Measurements from ENCODE around the gene OR8D1.

OR8D1 gene

DNA sequence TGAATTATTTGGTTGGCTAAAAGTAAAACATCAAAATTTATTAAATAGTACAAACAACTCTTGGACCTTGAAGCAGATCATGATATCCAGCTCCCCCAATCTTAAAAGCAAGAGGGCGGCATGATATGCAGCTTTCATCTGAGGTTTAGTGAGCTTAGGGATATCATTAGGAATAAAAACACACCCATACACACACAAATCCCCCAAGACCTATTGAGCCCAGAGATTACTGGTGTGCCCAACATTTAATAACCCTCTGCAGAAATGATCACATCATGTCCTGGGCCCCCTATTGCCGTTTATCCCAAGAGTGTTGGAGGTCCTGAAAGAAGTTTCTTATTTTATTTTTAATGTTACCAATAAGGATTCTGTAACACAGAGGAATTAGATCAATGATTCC, at the start of gene OR8D1:
Gene OR8D1, minus strand, starts transcription at position 101 of the 400 bp plus-strand sequence. CDS start 3,183 bp downstream, outside the sequence.
- DNase-seq = no peak

DNA sequence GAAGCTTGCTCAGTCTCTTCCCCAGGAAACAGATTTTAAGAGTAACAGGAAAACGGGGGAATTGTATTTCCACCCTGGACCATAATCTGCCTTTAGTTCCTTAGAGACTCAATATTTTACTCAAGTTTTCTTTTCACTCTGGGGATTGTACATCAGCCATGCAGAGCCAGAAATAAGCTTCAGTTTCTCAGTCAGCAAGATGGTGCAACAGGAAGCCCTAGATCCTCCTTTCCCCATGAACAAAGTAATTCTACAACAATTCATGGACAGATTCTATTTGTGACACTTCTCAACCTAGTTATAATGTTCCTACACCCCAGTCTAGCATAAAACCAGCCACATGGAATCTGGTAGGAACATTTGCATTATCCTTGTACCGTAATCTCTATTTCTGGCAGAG, 45.8 kb upstream of the OR8D1 start:
- no peak for DNase-seq

- DNase-seq = no peak
These were observed 32.7 kb upstream of the OR8D1 start for GRCh38 chr11:124346311-124346955.

GRCh38 chr11:124344346-124344745, 30.6 kb upstream of the OR8D1 start:
- no peak for DNase-seq

GRCh38 chr11:124340142-124340447, 26.3 kb upstream of the OR8D1 start:
- no peak for DNase-seq

GRCh38 chr11:124339396-124340141, 25.8 kb upstream of the OR8D1 start:
- no peak for DNase-seq

- DNase-seq = no peak
These were observed 18.1 kb upstream of the OR8D1 start for GRCh38 chr11:124331873-124332272.

- DNase-seq = no peak
These were observed 16.2 kb upstream of the OR8D1 start for GRCh38 chr11:124329787-124330478.

DNA sequence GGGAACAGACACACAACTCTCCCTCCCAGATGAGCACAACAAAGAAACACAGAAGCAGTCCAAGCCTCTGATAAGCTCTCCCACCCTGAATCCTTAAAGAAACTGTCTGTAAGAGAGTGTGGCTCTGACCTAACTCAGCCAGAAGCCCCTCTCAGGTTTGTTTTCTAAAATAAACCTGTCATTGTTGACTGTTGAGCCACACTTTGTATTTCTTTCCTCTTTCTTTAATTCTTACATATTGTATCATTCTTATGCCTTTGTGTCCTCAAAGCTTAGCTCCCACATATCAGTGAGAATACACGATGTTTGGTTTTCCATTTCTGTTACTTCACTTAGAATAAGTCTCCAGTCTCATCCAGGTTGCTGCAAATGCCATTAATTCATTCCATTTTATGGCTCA, 14.0 kb upstream of the OR8D1 start:
- no peak for DNase-seq

DNA sequence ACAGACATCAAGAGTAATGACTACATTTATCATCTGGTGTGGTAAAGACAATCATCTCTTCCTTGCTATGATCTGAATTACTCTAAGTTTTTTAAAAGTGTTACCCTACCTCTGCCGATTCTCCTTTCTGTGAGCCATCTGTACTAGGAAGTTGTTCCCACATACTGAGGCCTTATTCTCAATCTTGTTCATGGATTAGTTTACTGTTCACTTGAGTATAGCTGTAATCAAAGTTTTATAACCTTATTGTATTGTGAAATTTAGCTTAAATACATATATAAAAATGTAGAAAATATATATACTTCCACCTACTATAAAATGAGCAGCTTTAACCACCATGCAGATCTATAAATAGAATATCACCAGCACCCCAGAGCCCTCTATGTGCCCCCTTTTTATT, 8.6 kb upstream of the OR8D1 start:
- no peak for DNase-seq

GRCh38 chr11:124320097-124320496, 6.3 kb upstream of the OR8D1 start, which contains the start of gene OR8D2:
Gene OR8D2 (minus strand): TSS chr11:124320197. CDS start chr11:124320197, 0 bp downstream.
- no peak for DNase-seq

GRCh38 chr11:124315052-124315451, 1.3 kb upstream of the OR8D1 start:
- DNase-seq = no peak

GRCh38 chr11:124313131-124313530, 618 bp downstream of the OR8D1 start:
- DNase-seq = no peak

DNA sequence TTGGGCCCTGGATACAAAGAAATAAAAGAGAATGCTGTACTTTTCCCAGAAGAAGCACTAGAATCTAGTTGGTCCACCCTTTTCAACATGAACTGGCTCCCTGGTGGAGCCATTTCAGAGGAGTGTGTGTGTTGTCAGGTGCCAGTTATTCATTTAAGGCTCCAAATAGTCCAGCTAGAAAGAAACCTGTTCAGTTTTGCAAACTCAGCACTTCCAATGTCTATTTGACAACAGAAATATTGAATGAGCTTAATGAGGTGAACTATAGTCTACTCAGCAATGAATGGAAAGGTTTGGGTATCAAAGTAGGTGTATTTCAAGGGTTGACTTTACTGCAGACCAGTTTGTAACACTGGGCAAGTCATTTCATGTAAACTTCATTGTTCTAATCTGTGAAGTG, 2.1 kb downstream of the OR8D1 start:
- no peak for DNase-seq

- DNase-seq = no peak
These were observed 2.5 kb downstream of the OR8D1 start for GRCh38 chr11:124311269-124311668.

GRCh38 chr11:124310721-124311120, 3.0 kb downstream of the OR8D1 start:
- DNase-seq = no peak

GRCh38 chr11:124307093-124307492, 6.7 kb downstream of the OR8D1 start:
- no peak for DNase-seq

DNA sequence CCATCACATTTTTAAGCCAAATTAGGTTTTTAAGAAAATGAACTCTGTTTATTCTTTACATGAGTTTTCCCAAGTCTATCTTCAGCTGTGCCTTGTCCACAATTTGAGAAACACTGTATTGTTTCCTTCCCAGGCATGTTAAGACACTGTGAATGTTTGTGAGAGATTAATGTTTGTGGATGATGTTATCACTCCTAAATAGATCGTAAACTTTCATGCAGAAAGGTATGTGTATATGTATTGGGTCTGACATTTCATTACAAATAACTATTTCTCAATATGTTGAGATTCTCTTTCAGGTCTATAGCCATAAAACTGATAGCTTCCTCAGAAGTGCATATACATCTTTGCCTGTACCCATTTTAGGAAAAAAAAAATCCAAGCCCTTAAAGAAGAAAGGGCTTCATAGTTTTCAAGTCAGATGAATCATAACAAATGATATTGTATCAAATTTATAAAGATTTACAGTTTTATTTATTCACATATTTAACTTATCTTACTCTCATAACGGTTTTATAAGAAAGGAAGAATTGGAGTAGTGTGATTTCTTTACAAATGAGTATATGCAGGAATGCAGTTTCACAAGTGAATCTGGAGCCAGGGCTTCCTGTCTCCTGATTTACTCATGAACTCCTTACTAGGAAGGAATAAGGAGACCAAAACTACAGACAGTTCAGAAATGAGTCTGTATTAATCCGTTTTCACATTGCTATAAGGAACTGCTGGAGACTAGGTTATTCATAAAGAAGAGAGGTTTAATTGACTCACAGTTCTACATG, 11.2 kb downstream of the OR8D1 start:
- no peak for DNase-seq

- DNase-seq = no peak
These were observed 12.2 kb downstream of the OR8D1 start for GRCh38 chr11:124301548-124301947.

- no peak for DNase-seq
These were observed 15.8 kb downstream of the OR8D1 start for GRCh38 chr11:124297921-124298320.

- DNase-seq = no peak
These were observed 17.7 kb downstream of the OR8D1 start for GRCh38 chr11:124296016-124296415.

DNA sequence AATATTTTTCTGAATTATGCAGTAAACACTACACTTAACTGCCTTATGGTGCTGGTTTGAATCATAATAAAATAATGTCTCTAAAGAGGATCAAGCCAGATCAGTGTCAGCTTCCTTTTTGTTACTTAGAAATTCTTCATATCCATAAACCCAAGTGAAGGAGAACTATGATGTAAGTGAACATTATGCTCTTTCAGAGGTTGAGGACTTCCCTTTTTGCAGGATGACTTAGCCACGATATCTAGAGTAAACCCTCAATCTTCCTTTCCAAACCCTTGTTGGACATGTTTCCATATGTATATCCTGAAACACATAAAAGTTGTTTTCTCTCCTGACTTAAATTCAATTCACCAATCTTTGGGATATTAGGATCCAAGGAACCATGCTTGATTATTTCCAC, 19.1 kb downstream of the OR8D1 start:
- DNase-seq = no peak
